ENCODE results near the gene BFAR.

The BFAR gene

GRCh38 chr16:14641206-14641605 lies 8.5 kb downstream of the BFAR start:
- TF ChIP-seq POU6F1 (CRISPR knock-in tag; IDR thresholded peaks at IDR 0.05; ENCODE audit: borderline replicate concordance, low read depth), result no peak
- no peak for TF ChIP-seq SNAI2 (CRISPR knock-in tag; IDR thresholded peaks at IDR 0.05)
- no peak for TF ChIP-seq ISL1 (CRISPR knock-in tag; IDR thresholded peaks at IDR 0.05)
- TF ChIP-seq CREB5 (CRISPR knock-in tag; IDR thresholded peaks at IDR 0.05; ENCODE audit: low read depth), result no peak
- no peak for TF ChIP-seq ZFP30 (CRISPR knock-in tag; IDR thresholded peaks at IDR 0.05)
- ATAC-seq, result no peak

GRCh38 chr16:14641926-14642325 lies 9.2 kb downstream of the BFAR start:
- no peak for TF ChIP-seq ZC3H10 (CRISPR knock-in tag; IDR thresholded peaks at IDR 0.05)
- no peak for TF ChIP-seq GLIS3 (CRISPR knock-in tag; IDR thresholded peaks at IDR 0.05)
- TF ChIP-seq ESRRG (CRISPR knock-in tag; IDR thresholded peaks at IDR 0.05), result no peak
- TF ChIP-seq ZNF70 (CRISPR knock-in tag; IDR thresholded peaks at IDR 0.05), result no peak
- no peak for TF ChIP-seq TOX (CRISPR knock-in tag; IDR thresholded peaks at IDR 0.05; ENCODE audit: borderline replicate concordance)
- TF ChIP-seq BACH2 (CRISPR knock-in tag; IDR thresholded peaks at IDR 0.05; ENCODE audit: borderline replicate concordance), result no peak
- no peak for TF ChIP-seq ZNF8 (CRISPR knock-in tag; IDR thresholded peaks at IDR 0.05)
- no peak for TF ChIP-seq OSR1 (CRISPR knock-in tag; IDR thresholded peaks at IDR 0.05)
- TF ChIP-seq ISL1 (CRISPR knock-in tag; IDR thresholded peaks at IDR 0.05), result no peak
- no peak for TF ChIP-seq CSRNP3 (CRISPR knock-in tag; IDR thresholded peaks at IDR 0.05)
- no peak for ATAC-seq

GRCh38 chr16:14649816-14650215 lies 17.1 kb downstream of the BFAR start:
- ATAC-seq, result no peak
- TF ChIP-seq PATZ1 (CRISPR knock-in tag; IDR thresholded peaks at IDR 0.05; ENCODE audit: borderline replicate concordance), result no peak
- TF ChIP-seq CSDC2 (CRISPR knock-in tag; IDR thresholded peaks at IDR 0.05), result no peak
- no peak for TF ChIP-seq PPARA (CRISPR knock-in tag; IDR thresholded peaks at IDR 0.05; ENCODE audit: borderline replicate concordance)
- TF ChIP-seq CSRNP3 (CRISPR knock-in tag; IDR thresholded peaks at IDR 0.05), result no peak
- no peak for TF ChIP-seq ZFP3 (CRISPR knock-in tag; IDR thresholded peaks at IDR 0.05)
- TF ChIP-seq OSR1 (CRISPR knock-in tag; IDR thresholded peaks at IDR 0.05), result no peak
- no peak for TF ChIP-seq ZC3H10 (CRISPR knock-in tag; IDR thresholded peaks at IDR 0.05)
- no peak for TF ChIP-seq BACH2 (CRISPR knock-in tag; IDR thresholded peaks at IDR 0.05; ENCODE audit: borderline replicate concordance)
- no peak for TF ChIP-seq ZNF565 (CRISPR knock-in tag; conservative IDR thresholded peaks at IDR 0.05; ENCODE audit: low read depth)
- no peak for TF ChIP-seq POU6F1 (CRISPR knock-in tag; IDR thresholded peaks at IDR 0.05; ENCODE audit: borderline replicate concordance, low read depth)
- TF ChIP-seq CREB5 (CRISPR knock-in tag; IDR thresholded peaks at IDR 0.05; ENCODE audit: low read depth), result no peak
- TF ChIP-seq TSHZ2 (CRISPR knock-in tag; IDR thresholded peaks at IDR 0.05), result no peak
- TF ChIP-seq ZNF70 (CRISPR knock-in tag; IDR thresholded peaks at IDR 0.05), result no peak
- TF ChIP-seq RARB (CRISPR knock-in tag; IDR thresholded peaks at IDR 0.05), result no peak
- TF ChIP-seq ZFP30 (CRISPR knock-in tag; IDR thresholded peaks at IDR 0.05), result no peak
- no peak for TF ChIP-seq TCF4 (CRISPR knock-in tag; IDR thresholded peaks at IDR 0.05; ENCODE audit: borderline replicate concordance)
- no peak for TF ChIP-seq GLIS3 (CRISPR knock-in tag; IDR thresholded peaks at IDR 0.05)
